Stimulated activated effector memory CD8-positive, alpha-beta T cell treated with anti-CD3 and anti-CD28 coated beads, Interleukin-12 subunit alpha, Interleukin-12 subunit beta, amount 100 ng/mL, for 72 hours (primary cell): ENCODE results near the gene AUTS2.

Experiments used
- ATAC-seq: fragments of 150-1000 bp; cut with Tn5 transposase; 2 replicates; pipeline ENCODE4 v1.10.0; 2021
- DNase-seq, 2 donors: peaks; one replicate each; pipeline ENCODE4 v3.0.0; 2021 to 2022; ENCODE audit warnings: low spot score in 2 of 2
- H3K27ac Mint-ChIP-seq: one replicate; pipeline ENCODE4 v1.8.0; 2022; ENCODE audit warnings: mild to moderate bottlenecking, mixed read lengths
- H3K36me3 Mint-ChIP-seq: one replicate; pipeline ENCODE4 v1.8.0; 2022; ENCODE audit warnings: mild to moderate bottlenecking, mixed read lengths
- H3K4me1 Mint-ChIP-seq: one replicate; pipeline ENCODE4 v1.8.0; 2022; ENCODE audit warnings: mixed read lengths
- H3K4me3 Mint-ChIP-seq: one replicate; pipeline ENCODE4 v1.8.0; 2022; ENCODE audit warnings: mild to moderate bottlenecking, mixed read lengths
- H3K9me3 Mint-ChIP-seq: one replicate; pipeline ENCODE4 v1.8.0; 2022; ENCODE audit warnings: mixed read lengths

AUTS2 gene

GRCh38 chr7:69817841-69818635 lies 219.8 kb downstream of the AUTS2 start:
- no peak for ATAC-seq
- Mint-ChIP-seq H3K4me3 (no peak overlapping the region), H3K27ac (no peak overlapping the region), H3K9me3 (no peaks in the 10 kb centered on the region), H3K4me1 (no peaks in the 10 kb centered on the region), H3K36me3 (no peaks in the 10 kb centered on the region)
- DNase-seq = no peak

GRCh38 chr7:69818636-69819332 lies 220.5 kb downstream of the AUTS2 start:
- Mint-ChIP-seq H3K4me1 (no peaks in the 10 kb centered on the region), H3K4me3 (no peak overlapping the region), H3K36me3 (no peaks in the 10 kb centered on the region), H3K27ac (no peak overlapping the region), H3K9me3 (no peaks in the 10 kb centered on the region)
- no peak for DNase-seq
- ATAC-seq = no peak

DNA sequence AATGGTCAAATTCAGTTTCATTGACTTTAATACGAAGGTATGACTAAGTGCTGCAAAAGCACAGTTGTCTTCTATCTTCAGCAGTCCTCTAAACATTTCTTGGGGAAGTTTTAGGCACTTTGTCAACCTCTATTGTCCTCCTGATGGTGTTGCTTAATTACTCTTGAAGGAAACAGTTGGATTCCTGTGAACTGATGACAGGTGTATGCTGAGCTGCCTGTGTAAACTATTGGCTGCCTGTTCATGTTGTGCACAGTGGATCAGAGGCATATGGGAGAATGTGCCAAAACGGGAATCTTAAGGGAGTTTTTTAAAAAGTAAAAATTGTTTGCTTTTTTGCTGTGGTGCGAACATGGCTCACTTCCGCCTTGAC lies 221.0 kb downstream of the AUTS2 start:
- Mint-ChIP-seq H3K4me3 (no peak overlapping the region), H3K9me3 (no peaks in the 10 kb centered on the region), H3K27ac (no peak overlapping the region), H3K36me3 (no peaks in the 10 kb centered on the region), H3K4me1 (no peaks in the 10 kb centered on the region)
- ATAC-seq = no peak
- DNase-seq = no peak

- no peaks in the 10 kb centered on the region for H3K36me3 Mint-ChIP-seq
- ATAC-seq (no peak), DNase-seq (no peak)
- no peaks in the 10 kb centered on the region for H3K4me1 Mint-ChIP-seq
- H3K4me3 Mint-ChIP-seq = no peak overlapping the region
- no peak overlapping the region for H3K27ac Mint-ChIP-seq
- H3K9me3 Mint-ChIP-seq = no peaks in the 10 kb centered on the region
Measured at GRCh38 chr7:69820479-69821192, 222.4 kb downstream of the AUTS2 start.

GRCh38 chr7:69822386-69822785 lies 224.1 kb downstream of the AUTS2 start:
- no peaks in the 10 kb centered on the region for H3K9me3 Mint-ChIP-seq
- DNase-seq (no peak), ATAC-seq (no peak)
- H3K36me3 Mint-ChIP-seq = no peaks in the 10 kb centered on the region
- no peak overlapping the region for H3K27ac Mint-ChIP-seq
- no peak overlapping the region for H3K4me3 Mint-ChIP-seq
- H3K4me1 Mint-ChIP-seq = no peaks in the 10 kb centered on the region

- Mint-ChIP-seq H3K36me3 (no peaks in the 10 kb centered on the region), H3K27ac (no peak overlapping the region), H3K4me3 (peak overlapping the region; percentile 50), H3K9me3 (no peaks in the 10 kb centered on the region), H3K4me1 (no peaks in the 10 kb centered on the region)
- no peak for ATAC-seq
- DNase-seq = no peak
Measured at GRCh38 chr7:69823151-69823744, 225.0 kb downstream of the AUTS2 start.

DNA sequence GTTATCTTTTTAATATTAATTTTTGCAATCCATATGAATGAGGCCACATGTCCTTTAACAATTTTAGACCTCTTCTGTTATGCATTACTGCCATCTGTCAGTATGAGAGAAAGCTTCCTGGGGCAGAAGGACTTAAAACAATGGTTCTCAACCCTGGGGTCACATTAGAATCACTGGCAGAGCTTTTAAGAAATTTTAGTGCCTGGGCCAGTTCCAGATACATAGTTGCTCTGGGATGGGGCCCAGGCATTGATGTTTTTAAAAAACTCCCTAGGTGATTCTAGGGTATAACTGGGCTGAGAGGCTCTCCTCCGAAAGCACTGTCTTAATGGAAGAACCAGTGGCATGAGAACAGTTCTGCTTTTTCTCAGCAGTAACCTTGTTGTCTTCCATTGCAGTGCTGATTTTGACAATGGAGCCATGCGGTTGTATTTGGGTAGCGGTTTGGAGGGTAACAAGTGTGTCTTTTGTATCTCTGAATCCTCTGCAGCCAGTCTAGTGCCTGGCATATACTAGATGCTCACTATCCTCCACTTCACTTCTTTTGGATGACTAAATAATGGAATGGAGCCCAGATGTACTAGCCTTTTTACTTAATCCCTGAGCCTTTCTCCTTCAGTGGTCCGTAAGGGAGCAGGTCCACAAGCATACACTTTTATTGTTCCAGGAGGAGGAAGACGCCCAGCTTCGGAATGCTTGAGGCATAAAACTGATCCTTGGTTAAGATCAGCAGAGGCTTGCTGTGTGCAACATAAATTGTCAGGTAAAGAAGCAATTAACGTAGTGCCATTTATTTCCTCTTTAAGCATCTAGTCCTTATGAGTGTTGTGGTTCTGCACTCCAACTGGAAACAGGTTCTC lies 227.1 kb downstream of the AUTS2 start:
- H3K9me3 Mint-ChIP-seq = no peaks in the 10 kb centered on the region
- no peak for DNase-seq
- no peaks in the 10 kb centered on the region for H3K36me3 Mint-ChIP-seq
- no peak overlapping the region for H3K27ac Mint-ChIP-seq
- no peaks in the 10 kb centered on the region for H3K4me1 Mint-ChIP-seq
- peak overlapping the region; percentile 50 for H3K4me3 Mint-ChIP-seq
- no peak for ATAC-seq

DNA sequence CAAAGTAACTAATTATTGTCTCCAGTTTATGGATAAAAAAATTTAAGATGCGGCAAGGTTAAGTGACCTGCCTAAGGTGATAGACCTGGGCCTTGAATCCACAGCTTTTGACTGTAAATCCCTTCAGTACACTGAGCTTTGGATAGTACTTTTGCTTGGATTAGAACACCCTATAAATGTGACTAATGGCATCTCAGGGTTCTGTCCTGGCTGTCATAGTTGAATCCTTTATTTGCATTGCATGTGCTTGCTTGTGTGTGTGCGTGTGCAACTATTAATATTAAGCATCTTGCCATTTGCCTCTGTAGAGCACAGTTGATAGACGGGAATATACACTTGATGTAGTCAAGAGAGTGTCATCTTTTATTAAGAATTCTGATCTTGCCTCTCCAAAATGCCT lies 228.0 kb downstream of the AUTS2 start:
- H3K36me3 Mint-ChIP-seq = no peaks in the 10 kb centered on the region
- no peaks in the 10 kb centered on the region for H3K9me3 Mint-ChIP-seq
- no peak overlapping the region for H3K27ac Mint-ChIP-seq
- no peaks in the 10 kb centered on the region for H3K4me1 Mint-ChIP-seq
- no peak overlapping the region for H3K4me3 Mint-ChIP-seq
- DNase-seq = no peak
- ATAC-seq = no peak

- Mint-ChIP-seq H3K9me3 (no peaks in the 10 kb centered on the region), H3K4me3 (no peak overlapping the region), H3K4me1 (no peaks in the 10 kb centered on the region), H3K36me3 (no peaks in the 10 kb centered on the region), H3K27ac (no peak overlapping the region)
- no peak for ATAC-seq
- DNase-seq = no peak
Measured at GRCh38 chr7:69827140-69827539, 228.9 kb downstream of the AUTS2 start.

GRCh38 chr7:69827558-69827957 lies 229.3 kb downstream of the AUTS2 start:
- Mint-ChIP-seq H3K36me3 (no peaks in the 10 kb centered on the region), H3K9me3 (no peaks in the 10 kb centered on the region), H3K27ac (no peak overlapping the region), H3K4me3 (no peak overlapping the region), H3K4me1 (no peaks in the 10 kb centered on the region)
- DNase-seq = no peak
- no peak for ATAC-seq

DNA sequence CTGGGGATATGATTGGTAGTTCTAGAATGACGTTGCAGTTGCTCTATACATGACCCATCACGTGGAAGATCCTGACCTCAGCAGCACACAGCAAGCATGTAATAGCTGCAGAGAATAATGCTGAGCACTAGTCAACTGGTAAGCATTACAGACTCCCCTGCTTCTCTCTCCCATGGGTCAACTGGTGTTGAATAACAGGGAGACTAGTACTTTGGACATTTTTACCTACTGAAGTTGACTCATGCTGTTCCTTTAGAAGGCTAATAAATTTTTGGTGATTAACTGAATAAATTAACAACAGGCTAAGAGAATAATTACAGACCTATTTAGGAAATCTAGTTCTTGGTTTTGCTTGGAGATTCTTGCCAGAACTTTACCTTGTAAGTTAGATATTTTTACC lies 234.1 kb downstream of the AUTS2 start:
- H3K4me1 Mint-ChIP-seq = no peaks in the 10 kb centered on the region
- no peak overlapping the region for H3K27ac Mint-ChIP-seq
- no peak overlapping the region for H3K4me3 Mint-ChIP-seq
- ATAC-seq (no peak), DNase-seq (no peak)
- H3K9me3 Mint-ChIP-seq = no peaks in the 10 kb centered on the region
- H3K36me3 Mint-ChIP-seq = no peaks in the 10 kb centered on the region

GRCh38 chr7:69833964-69834363 lies 235.7 kb downstream of the AUTS2 start:
- no peaks in the 10 kb centered on the region for H3K9me3 Mint-ChIP-seq
- no peaks in the 10 kb centered on the region for H3K36me3 Mint-ChIP-seq
- DNase-seq (no peak), ATAC-seq (no peak)
- H3K27ac Mint-ChIP-seq = no peak overlapping the region
- no peak overlapping the region for H3K4me3 Mint-ChIP-seq
- no peaks in the 10 kb centered on the region for H3K4me1 Mint-ChIP-seq

- DNase-seq = no peak
- H3K27ac Mint-ChIP-seq = no peak overlapping the region
- no peaks in the 10 kb centered on the region for H3K4me1 Mint-ChIP-seq
- ATAC-seq = no peak
- no peaks in the 10 kb centered on the region for H3K9me3 Mint-ChIP-seq
- no peak overlapping the region for H3K4me3 Mint-ChIP-seq
- H3K36me3 Mint-ChIP-seq = no peaks in the 10 kb centered on the region
Measured at GRCh38 chr7:69836702-69837101, 238.4 kb downstream of the AUTS2 start.

DNA sequence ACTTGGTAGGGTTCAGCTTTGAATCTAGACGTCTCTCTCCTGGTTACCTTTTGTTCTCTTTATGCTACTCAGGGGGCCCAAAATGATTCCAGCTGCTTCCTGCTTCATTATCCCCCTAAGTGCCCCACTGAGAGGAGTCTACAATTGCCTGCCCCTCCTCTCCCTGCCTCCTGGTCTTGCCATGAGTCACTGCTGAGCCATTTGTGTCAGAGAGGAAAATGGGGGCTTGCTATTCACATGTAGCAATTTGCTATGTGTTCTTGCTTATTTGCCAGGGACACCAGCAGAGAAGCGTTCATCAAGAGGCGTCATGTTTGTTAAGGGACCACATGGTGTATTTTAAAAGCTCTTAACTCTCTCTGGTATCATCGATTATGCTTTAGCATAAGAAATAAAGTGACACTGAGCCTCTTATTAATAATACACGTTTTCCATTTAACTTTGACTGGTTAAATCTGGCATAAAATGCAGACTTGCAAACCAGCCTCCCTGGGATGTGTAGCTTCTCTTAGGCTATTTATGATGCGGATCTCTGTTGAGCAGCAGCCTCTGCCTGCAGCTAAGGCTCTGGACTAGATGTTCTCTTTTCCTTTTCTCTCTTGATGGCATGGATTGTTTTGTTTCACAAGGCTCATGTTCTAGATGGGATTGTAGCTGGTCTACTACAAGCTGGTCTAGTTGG lies 239.3 kb downstream of the AUTS2 start:
- Mint-ChIP-seq H3K4me1 (no peaks in the 10 kb centered on the region), H3K4me3 (no peak overlapping the region), H3K9me3 (no peaks in the 10 kb centered on the region), H3K27ac (no peak overlapping the region), H3K36me3 (no peaks in the 10 kb centered on the region)
- ATAC-seq (no peak), DNase-seq (no peak)
